Keratinocyte (primary cell): ENCODE data around the gene CUL2. TPM values are rescaled to one million over a fixed set of nuclear protein-coding genes. Genes with fewer than 3 reads are reported as not detected.

ENCODE experiments used
- DNase-seq: peaks from one replicate; pipeline ENCODE4 v3.0.0-alpha.2; 2011; ENCODE audit warnings: low read depth, missing footprints, low spot score
- FAIRE-seq: peaks from 2 replicates; lab custom pipeline; 2011; peaks lifted over from hg19 to GRCh38; lab: Jason Lieb, UNC
- H2AFZ ChIP-seq: 2 replicates; pipeline ENCODE4 v1.6.0; 2012; ENCODE audit warnings: low read length, control low read depth, inconsistent platforms; ENCODE audit not compliant: control insufficient read depth
- H3K27ac ChIP-seq: 2 replicates; pipeline ENCODE4 v1.5.1; 2011; ENCODE audit warnings: low read length; ENCODE audit not compliant: control insufficient read depth, insufficient read depth
- H3K27me3 ChIP-seq: 3 replicates; pipeline ENCODE4 v1.6.0; 2011; ENCODE audit warnings: low read length; ENCODE audit not compliant: control insufficient read depth, insufficient read depth; ENCODE audit errors: extremely low read depth
- H3K36me3 ChIP-seq, 2 experiments: 2 replicates in 1 of 2; 3 replicates in 1 of 2; pipeline ENCODE4 v1.5.1; 2011; ENCODE audit warnings: low read length in 2 of 2, mild to moderate bottlenecking in 1 of 2; ENCODE audit not compliant: control insufficient read depth in 2 of 2, insufficient read depth in 2 of 2; ENCODE audit errors: extremely low read depth in 1 of 2
- H3K4me1 ChIP-seq: 3 replicates; pipeline ENCODE4 v1.5.1; 2011; ENCODE audit warnings: low read length; ENCODE audit not compliant: control insufficient read depth, insufficient read depth; ENCODE audit errors: extremely low read depth
- H3K4me2 ChIP-seq: 3 replicates; pipeline ENCODE4 v1.6.0; 2011; ENCODE audit warnings: low read depth, low read length; ENCODE audit not compliant: control insufficient read depth, insufficient read depth; ENCODE audit errors: extremely low read depth
- H3K4me3 ChIP-seq, 3 experiments: fragments of 200-600 bp in 1 of 3; sonication (generic) in 1 of 3; 2 replicates in 2 of 3; 3 replicates in 1 of 3; pipeline ENCODE4 v1.5.1; 2011 to 2016; ENCODE audit warnings: low read length in 3 of 3, mild to moderate bottlenecking in 3 of 3, control low read depth in 2 of 3, inconsistent platforms in 1 of 3, low read depth in 1 of 3, mixed read lengths in 1 of 3, mixed run types in 1 of 3, moderate library complexity in 1 of 3; ENCODE audit not compliant: control insufficient read depth in 2 of 3, insufficient read depth in 2 of 3; ENCODE audit errors: extremely low read depth in 1 of 3
- H3K79me2 ChIP-seq: 2 replicates; pipeline ENCODE4 v1.6.0; 2012; ENCODE audit warnings: low read length; ENCODE audit not compliant: control insufficient read depth, insufficient read depth
- H3K9ac ChIP-seq: 3 replicates; pipeline ENCODE4 v1.6.0; 2011; ENCODE audit warnings: low read length; ENCODE audit not compliant: control insufficient read depth, insufficient read depth; ENCODE audit errors: extremely low read depth
- H3K9me1 ChIP-seq: 3 replicates; pipeline ENCODE4 v1.6.0; 2011; ENCODE audit warnings: low read length; ENCODE audit not compliant: control insufficient read depth, insufficient read depth; ENCODE audit errors: extremely low read depth
- H3K9me3 ChIP-seq: 2 replicates; pipeline ENCODE4 v1.5.1; 2012; ENCODE audit warnings: low read depth, low read length; ENCODE audit not compliant: control insufficient read depth
- H4K20me1 ChIP-seq: 3 replicates; pipeline ENCODE4 v1.6.0; 2011; ENCODE audit warnings: low read length; ENCODE audit not compliant: control insufficient read depth, insufficient read depth; ENCODE audit errors: extremely low read depth
- EZH2 ChIP-seq: IDR thresholded peaks from one replicate; pipeline ENCODE4 v1.6.1; 2012; ENCODE audit warnings: inconsistent platforms, mild to moderate bottlenecking, low read length, moderate library complexity
- dilution Hi-C: fragments of 300-500 bp; cut with MboI; formaldehyde crosslinking; loops from one replicate; pipeline ENCODE4 v1.7.0; 2020; ENCODE audit warnings: low sequenced_read_pairs; ENCODE audit not compliant: extremely low pct_ligation_motif_present
- polyA plus RNA-seq, 5 experiments: library from polyadenylated mRNA; depleted of rRNA in 3 of 5; stranded (reverse) in 3 of 5; stranded (forward) in 1 of 5; unstranded in 1 of 5; fragments of >200 nt; gene quantifications; 1 replicate in 1 of 5; 2 replicates in 3 of 5; 3 replicates in 1 of 5; pipeline versions ENCODE4 v1.2.1 to v1.2.3, GENCODE V29; 2011 to 2012; ENCODE audit warnings: missing spikeins in 2 of 5, low read depth in 1 of 5, low replicate concordance in 1 of 5
- TF ChIP-seq, protein P1 (sequence below), 3 experiments: IDR thresholded peaks in 1 of 3; conservative IDR thresholded peaks in 1 of 3; optimal IDR thresholded peaks in 1 of 3; 2 replicates in 2 of 3; 3 replicates in 1 of 3; pipeline versions ENCODE3 to v1.5.1; 2011; ENCODE audit warnings: low read length in 3 of 3, mild to moderate bottlenecking in 3 of 3, moderate library complexity in 2 of 3, control low read depth in 1 of 3, inconsistent platforms in 1 of 3; ENCODE audit not compliant: insufficient read depth in 2 of 3; ENCODE audit errors: extremely low read depth in 1 of 3

CUL2 gene
- polyA plus RNA-seq, 1 donor (not counting 4 experiments of a cell fraction or from before 2014, with no cell fraction given) = 39.7 TPM

DNA sequence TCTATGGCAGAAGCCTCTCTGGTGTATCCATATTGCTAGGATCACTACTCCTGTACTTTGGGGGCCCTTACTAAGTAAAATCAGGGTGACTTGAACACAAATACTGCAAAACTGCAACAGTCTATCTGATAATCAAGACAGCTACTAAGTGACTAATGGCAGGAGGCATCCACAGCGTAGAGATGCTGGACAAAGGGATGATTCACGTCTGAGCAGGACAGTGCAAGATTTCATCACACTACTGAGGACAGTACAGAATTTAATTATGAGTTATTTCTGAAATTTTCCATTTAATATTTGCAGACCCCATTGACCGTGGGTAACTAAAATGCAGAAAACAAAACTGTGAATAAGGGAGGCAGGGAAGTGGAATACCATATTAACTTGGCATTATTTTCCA is 10.4 kb downstream of the CUL2 start:
- Histone ChIP-seq H2AFZ (no peak overlapping the region), H3K79me2 (peaks cover 69% of the 10 kb centered on the region), H3K9ac (no peak overlapping the region), H3K4me1 (peaks cover 10% of the 10 kb centered on the region), H3K9me1 (no peaks in the 10 kb centered on the region), H3K36me3 (no peaks in the 10 kb centered on the region), H3K4me3 (no peak overlapping the region), H3K27ac (peak overlapping the region; percentile 20), H4K20me1 (peaks cover 2% of the 10 kb centered on the region), H3K27me3 (no peaks in the 10 kb centered on the region), H3K4me2 (no peak overlapping the region), H3K9me3 (no peaks in the 10 kb centered on the region)
- peak; percentile 76 for FAIRE-seq
- dilution Hi-C loops = no loop called here
- TF ChIP-seq EZH2 = no peak
- TF ChIP-seq, protein P1, sequence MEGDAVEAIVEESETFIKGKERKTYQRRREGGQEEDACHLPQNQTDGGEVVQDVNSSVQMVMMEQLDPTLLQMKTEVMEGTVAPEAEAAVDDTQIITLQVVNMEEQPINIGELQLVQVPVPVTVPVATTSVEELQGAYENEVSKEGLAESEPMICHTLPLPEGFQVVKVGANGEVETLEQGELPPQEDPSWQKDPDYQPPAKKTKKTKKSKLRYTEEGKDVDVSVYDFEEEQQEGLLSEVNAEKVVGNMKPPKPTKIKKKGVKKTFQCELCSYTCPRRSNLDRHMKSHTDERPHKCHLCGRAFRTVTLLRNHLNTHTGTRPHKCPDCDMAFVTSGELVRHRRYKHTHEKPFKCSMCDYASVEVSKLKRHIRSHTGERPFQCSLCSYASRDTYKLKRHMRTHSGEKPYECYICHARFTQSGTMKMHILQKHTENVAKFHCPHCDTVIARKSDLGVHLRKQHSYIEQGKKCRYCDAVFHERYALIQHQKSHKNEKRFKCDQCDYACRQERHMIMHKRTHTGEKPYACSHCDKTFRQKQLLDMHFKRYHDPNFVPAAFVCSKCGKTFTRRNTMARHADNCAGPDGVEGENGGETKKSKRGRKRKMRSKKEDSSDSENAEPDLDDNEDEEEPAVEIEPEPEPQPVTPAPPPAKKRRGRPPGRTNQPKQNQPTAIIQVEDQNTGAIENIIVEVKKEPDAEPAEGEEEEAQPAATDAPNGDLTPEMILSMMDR (optimal IDR thresholded peaks at IDR 0.05 in 1 of 3, IDR thresholded peaks at IDR 0.05 in 1 of 3, conservative IDR thresholded peaks at IDR 0.05 in 1 of 3; ENCODE audit: extremely low read depth in 1 of 3, insufficient read depth in 2 of 3, low read length in 3 of 3) = no peak
- no peak for DNase-seq

DNA sequence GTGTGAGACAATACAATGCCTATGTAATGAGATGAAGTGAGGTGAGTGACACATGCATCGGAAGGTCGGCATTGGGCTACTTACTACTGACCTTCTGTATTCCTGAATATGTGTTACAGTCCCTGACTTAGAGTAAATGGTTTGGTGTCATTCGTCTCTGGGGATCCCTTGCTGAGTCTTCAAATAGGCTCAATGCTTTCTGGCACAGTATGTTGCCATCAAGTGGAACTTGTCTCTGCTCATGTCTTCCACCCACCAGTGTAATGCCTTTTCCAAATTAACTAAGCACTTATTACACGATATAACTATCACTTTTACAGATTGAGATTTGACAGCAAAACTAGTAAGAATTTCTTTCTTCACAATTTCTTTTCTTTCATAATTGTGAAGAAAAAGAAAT is 10.9 kb downstream of the CUL2 start:
- Histone ChIP-seq H3K4me2 (no peak overlapping the region), H3K9me3 (no peaks in the 10 kb centered on the region), H3K9ac (no peak overlapping the region), H3K9me1 (no peaks in the 10 kb centered on the region), H3K4me3 (no peak overlapping the region), H3K4me1 (peaks cover 12% of the 10 kb centered on the region), H3K27me3 (no peaks in the 10 kb centered on the region), H3K36me3 (no peaks in the 10 kb centered on the region), H4K20me1 (peaks cover 2% of the 10 kb centered on the region), H3K27ac (no peak overlapping the region), H2AFZ (no peak overlapping the region), H3K79me2 (peaks cover 68% of the 10 kb centered on the region)
- TF ChIP-seq, protein P1 (optimal IDR thresholded peaks at IDR 0.05 in 1 of 3, IDR thresholded peaks at IDR 0.05 in 1 of 3, conservative IDR thresholded peaks at IDR 0.05 in 1 of 3; ENCODE audit: extremely low read depth in 1 of 3, insufficient read depth in 2 of 3, low read length in 3 of 3) = no peak
- no peak for TF ChIP-seq EZH2
- dilution Hi-C loops = no loop called here
- no peak for FAIRE-seq
- no peak for DNase-seq
